Cardiac fibroblast (primary cell): ENCODE results near the gene ARNT2.
A peak's percentile ranks its signal among the peaks of the same experiment; 100 is the strongest.

Source experiments
- DNase-seq, 2 donors: peaks; one replicate each; pipeline versions ENCODE4 v3.0.0 to v3.0.0-alpha.2; 2010; ENCODE audit warnings: low read depth in 2 of 2
- H3K4me3 ChIP-seq, 2 donors: replicated peaks in 1 of 2; 1 replicate in 1 of 2; 2 replicates in 1 of 2; pipeline ENCODE4 v1.5.1; 2011; ENCODE audit warnings: low read depth in 2 of 2, low read length in 2 of 2, mild to moderate bottlenecking in 2 of 2, moderate library complexity in 1 of 2
- TF ChIP-seq, protein P1 (sequence below): IDR thresholded peaks from one replicate; pipeline ENCODE4 v1.5.1; 2011; ENCODE audit warnings: low read depth, mild to moderate bottlenecking, low read length, inconsistent platforms

The ARNT2 gene

DNA sequence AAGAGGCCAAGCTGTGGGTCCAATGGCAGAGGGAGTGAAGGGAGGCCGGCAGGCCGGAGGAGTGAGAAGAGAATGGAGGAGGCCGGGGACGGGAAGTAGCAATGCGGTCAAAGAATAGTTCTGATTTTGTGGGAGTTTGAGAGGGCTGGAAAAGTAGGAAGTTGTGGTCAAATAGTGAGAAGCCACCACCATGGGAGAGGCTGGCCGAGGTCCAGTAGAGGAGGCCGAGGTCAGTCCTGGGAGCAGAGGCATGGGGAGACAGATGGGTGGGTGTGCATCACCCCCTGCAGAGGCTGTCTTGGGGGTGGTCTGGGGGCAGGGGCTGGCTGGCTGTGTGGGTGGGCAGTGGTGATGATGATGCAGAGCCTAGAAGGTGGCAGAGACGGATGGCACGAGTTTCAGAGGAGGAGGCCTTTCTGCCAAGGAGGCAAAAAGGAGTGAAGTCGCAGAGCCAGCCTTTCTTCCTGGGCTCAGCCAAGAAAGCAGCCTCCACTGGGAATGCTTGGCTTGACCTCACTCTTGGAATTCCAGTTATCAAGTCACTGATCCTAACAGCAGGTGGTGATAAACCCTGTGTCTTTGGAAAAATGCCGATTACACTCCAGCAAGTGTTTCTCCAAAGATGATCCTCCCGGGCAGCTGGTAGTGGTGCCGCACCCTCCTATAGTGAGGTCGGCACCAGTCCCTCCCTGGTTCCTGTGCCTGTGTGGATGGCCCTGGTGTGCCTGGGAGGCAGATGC is 57.3 kb downstream of the ARNT2 start:
- no peak overlapping the region for H3K4me3 ChIP-seq
- DNase-seq: no peak
- TF ChIP-seq, protein P1, sequence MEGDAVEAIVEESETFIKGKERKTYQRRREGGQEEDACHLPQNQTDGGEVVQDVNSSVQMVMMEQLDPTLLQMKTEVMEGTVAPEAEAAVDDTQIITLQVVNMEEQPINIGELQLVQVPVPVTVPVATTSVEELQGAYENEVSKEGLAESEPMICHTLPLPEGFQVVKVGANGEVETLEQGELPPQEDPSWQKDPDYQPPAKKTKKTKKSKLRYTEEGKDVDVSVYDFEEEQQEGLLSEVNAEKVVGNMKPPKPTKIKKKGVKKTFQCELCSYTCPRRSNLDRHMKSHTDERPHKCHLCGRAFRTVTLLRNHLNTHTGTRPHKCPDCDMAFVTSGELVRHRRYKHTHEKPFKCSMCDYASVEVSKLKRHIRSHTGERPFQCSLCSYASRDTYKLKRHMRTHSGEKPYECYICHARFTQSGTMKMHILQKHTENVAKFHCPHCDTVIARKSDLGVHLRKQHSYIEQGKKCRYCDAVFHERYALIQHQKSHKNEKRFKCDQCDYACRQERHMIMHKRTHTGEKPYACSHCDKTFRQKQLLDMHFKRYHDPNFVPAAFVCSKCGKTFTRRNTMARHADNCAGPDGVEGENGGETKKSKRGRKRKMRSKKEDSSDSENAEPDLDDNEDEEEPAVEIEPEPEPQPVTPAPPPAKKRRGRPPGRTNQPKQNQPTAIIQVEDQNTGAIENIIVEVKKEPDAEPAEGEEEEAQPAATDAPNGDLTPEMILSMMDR: no peak

DNA sequence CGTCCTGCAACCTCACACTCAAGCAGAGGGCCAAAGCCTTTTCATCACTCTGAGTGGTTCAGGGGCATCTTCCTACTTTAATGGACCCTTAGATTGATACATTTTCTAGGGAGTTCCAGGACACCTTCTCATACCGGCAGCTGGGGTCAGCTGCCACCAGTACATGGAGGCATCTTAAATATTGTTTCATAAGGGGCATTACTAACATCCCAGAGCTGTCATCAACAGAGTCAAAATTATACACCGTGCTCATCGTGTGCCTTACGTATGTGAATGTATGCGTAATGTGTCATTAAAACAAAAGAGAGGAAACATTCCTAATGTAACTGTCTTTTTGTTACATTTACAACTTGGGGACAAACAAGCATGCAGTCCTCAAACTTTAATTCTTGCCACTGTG is 57.9 kb downstream of the ARNT2 start:
- H3K4me3 ChIP-seq: no peak overlapping the region
- TF ChIP-seq, protein P1: no peak
- no peak for DNase-seq

DNA sequence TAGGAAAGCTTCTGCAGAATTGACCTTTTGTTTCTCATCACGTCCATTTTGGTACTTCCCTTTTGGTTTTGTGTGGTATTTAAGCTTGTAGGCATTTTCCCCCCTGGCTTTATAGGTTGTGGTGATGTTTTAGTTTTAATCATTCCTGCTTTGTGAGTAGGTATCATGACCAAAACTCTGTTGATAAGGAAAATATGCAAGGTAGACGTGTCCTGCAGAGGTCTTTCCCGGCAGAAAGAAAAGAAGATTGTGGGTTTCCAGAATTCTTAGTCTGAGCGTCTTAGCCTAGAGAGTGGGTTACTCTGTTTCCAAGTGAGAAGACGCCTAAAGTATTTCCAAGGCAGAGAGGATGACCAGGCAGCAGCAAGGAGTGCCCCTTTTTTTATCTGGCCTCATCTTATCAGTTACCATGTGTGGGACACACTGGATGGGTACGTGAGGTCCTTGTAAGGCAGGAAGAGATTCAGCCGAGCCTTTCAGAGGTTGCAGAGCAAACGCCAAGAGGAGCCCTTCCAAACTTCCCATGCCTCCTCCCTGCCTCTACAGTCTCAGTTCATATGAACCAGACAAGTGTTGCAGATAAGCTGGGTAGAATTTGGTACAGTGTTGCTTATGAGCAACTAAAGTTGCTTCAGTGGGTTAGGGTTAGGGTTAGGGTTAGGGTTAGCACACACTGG is 58.8 kb downstream of the ARNT2 start:
- TF ChIP-seq, protein P1: no peak
- DNase-seq: no peak
- H3K4me3 ChIP-seq: no peak overlapping the region

DNA sequence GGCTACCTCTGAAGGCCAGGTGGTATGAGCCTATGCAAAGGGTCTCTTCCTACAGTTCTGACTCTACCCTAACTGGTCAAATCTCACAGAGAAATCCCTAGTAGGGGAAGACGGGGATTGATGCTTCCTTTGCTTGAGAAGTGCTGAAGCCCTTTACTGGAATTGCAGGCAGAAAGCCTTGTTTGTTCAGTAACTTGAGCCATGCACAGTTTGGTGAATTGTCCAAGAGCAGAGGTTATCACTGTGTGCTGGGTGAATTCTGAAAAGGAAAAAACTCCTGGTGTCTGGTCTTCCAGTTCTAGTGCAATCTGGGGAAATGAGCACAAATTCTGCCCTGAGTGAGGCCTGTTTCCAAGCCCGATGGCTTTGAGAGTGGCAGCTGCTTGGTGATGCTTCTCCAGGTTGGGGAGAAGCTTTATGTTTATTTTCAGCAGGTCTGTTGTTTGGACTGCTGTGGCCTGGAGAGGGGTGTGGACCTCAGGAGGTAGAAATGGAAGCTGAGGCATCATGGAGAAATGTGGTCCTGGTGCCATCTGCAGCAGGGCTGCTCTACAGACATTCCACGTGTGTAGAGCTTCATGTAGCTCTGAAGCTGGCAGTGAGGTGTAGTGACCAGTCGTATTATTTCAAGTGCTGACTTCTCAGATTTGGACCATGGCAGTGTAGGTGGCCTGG is 60.9 kb downstream of the ARNT2 start:
- peak in 1 of 2 donors; percentile 57 for DNase-seq
- TF ChIP-seq, protein P1: no peak

DNA sequence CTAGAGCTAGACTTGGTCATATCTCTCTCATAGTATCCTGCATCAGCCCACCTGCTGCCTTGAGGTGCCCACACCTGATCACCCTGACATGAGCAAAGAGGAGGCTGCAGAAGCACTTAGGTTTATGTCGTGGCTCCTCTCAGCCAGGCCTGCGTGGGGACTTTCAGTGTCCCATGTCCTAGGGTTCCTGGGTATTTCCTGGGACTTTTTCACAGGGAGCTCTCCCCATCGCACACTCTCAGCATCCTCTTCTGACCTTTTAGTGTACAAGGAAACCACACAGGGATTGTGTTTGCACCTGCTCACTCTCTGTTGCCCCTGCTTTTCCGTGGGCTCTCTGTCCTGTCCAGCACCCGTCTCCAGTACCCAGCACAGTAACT is 61.4 kb downstream of the ARNT2 start:
- TF ChIP-seq, protein P1: no peak

More for the DNA sequence above, 60.9 kb downstream of the ARNT2 start:
- H3K4me3 ChIP-seq: no peak overlapping the region

DNA sequence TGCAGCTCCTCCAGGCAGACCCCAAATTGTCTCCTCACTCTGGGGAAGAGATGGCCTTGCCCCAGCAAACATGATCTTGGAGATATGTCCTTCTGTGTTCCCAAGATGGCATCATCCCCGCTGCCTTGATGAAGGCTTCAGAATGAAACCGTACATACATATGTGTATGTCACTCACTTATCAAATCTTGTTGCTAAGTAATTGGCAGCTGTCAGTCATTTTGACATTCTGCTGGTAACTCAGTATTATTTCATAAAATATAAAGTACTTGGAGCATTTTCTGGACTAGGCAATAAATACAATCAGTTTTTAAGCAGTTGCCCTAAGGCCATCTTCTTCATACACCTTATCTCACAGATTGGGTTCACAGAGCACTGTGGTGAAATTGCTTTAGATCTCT is 62.4 kb downstream of the ARNT2 start:
- TF ChIP-seq, protein P1: no peak
- no peak for DNase-seq
- no peak overlapping the region for H3K4me3 ChIP-seq

More for the DNA sequence above, 61.4 kb downstream of the ARNT2 start:
- no peak overlapping the region for H3K4me3 ChIP-seq
- DNase-seq: no peak
